GM21529 (cell line): ENCODE results near the gene ENDOD1.

ENCODE experiments used
- ATAC-seq: cut with Tn5 transposase; IDR thresholded peaks from one replicate; pipeline ENCODE4 v1.9.1; 2021; ENCODE audit not compliant: unreplicated experiment

The ENDOD1 gene

GRCh38 chr11:95165638-95166037 is 76.0 kb downstream of the ENDOD1 start:
- no peak for ATAC-seq

- no peak for ATAC-seq
Observed at GRCh38 chr11:95166781-95167180, 77.1 kb downstream of the ENDOD1 start.

GRCh38 chr11:95170294-95170693 is 80.6 kb downstream of the ENDOD1 start:
- ATAC-seq, result no peak

GRCh38 chr11:95175818-95176380 is 86.3 kb downstream of the ENDOD1 start:
- no peak for ATAC-seq
